Lower lobe of right lung (tissue), 2 donors: ENCODE measurements around the gene ITGA11. TPM values are rescaled to one million over a fixed set of nuclear protein-coding genes. Genes with fewer than 3 reads are reported as not detected.

Source experiments
- ATAC-seq, 2 donors: fragments of 200-7000 bp; cut with Tn5 transposase; one replicate each; pipeline ENCODE4 v1.9.1; 2020 to 2022; ENCODE audit warnings: mild to moderate bottlenecking in 2 of 2, moderate library complexity in 2 of 2
- DNase-seq: peaks from one replicate; pipeline ENCODE4 v3.0.0-alpha.2; 2020
- H3K27ac ChIP-seq: fragments of 200-600 bp; one replicate; pipeline ENCODE4 v1.8.0; 2022
- H3K27me3 ChIP-seq: fragments of 200-600 bp; one replicate; pipeline ENCODE4 v1.8.0; 2022; ENCODE audit warnings: low read depth
- H3K36me3 ChIP-seq: fragments of 200-600 bp; one replicate; pipeline ENCODE4 v1.8.0; 2022; ENCODE audit warnings: mild to moderate bottlenecking
- H3K4me1 ChIP-seq: fragments of 200-600 bp; one replicate; pipeline ENCODE4 v1.8.0; 2022
- H3K4me3 ChIP-seq: fragments of 200-600 bp; one replicate; pipeline ENCODE4 v1.8.0; 2022; ENCODE audit warnings: mild to moderate bottlenecking
- H3K9me3 ChIP-seq: fragments of 200-600 bp; one replicate; pipeline ENCODE4 v1.8.0; 2022
- CTCF ChIP-seq: fragments of 200-600 bp; IDR thresholded peaks from one replicate; pipeline ENCODE4 v1.8.0; 2022; ENCODE audit warnings: antibody characterized with exemption, mild to moderate bottlenecking
- intact Hi-C: fragments of 100-400 bp; cut with DNase I; formaldehyde crosslinking; loops from one replicate; pipeline ENCODE4 v1.11.0; 2022
- total RNA-seq: library from RNA; stranded (reverse); fragmentation: NEBNext Ultra II Directional; extraction: Animal tissue kit (Norgen Biotek cat#: 25700); gene quantifications from one replicate; pipeline ENCODE4 v1.2.1, GENCODE V29; 2021
- donor health status: DM: no; HTN: yes; CAD: no; lungs with severe emphysema.

The ITGA11 gene
- total RNA-seq, 1 donor from 2014 or later = 2.7 TPM

- Histone ChIP-seq H3K36me3 (no peaks in the 10 kb centered on the region), H3K9me3 (no peaks in the 10 kb centered on the region), H3K27ac (no peak overlapping the region), H3K4me3 (no peak overlapping the region), H3K27me3 (peaks cover 2% of the 10 kb centered on the region), H3K4me1 (peaks cover 4% of the 10 kb centered on the region)
- peak; percentile 54 to 81 for ATAC-seq
- intact Hi-C loops = loop anchor here (10.0 kb wide), 1 partner anchor 79 kb away; no protein-coding TSS in a partner anchor
- peak; percentile 78 for TF ChIP-seq CTCF
- DNase-seq = no peak
Observed at GRCh38 chr15:68383161-68384074, 48.5 kb downstream of the ITGA11 start.

GRCh38 chr15:68382286-68383007, 49.5 kb downstream of the ITGA11 start:
- ATAC-seq (no peak), DNase-seq (peak; percentile 14)
- H3K27ac ChIP-seq = no peak overlapping the region
- no peaks in the 10 kb centered on the region for H3K27me3 ChIP-seq
- intact Hi-C loops = loop anchor here (10.0 kb wide), 1 partner anchor 78 kb away; no protein-coding TSS in a partner anchor
- no peaks in the 10 kb centered on the region for H3K36me3 ChIP-seq
- TF ChIP-seq CTCF = no peak
- H3K9me3 ChIP-seq = no peaks in the 10 kb centered on the region
- peaks cover 4% of the 10 kb centered on the region for H3K4me1 ChIP-seq
- no peak overlapping the region for H3K4me3 ChIP-seq

GRCh38 chr15:68380456-68380855, 51.5 kb downstream of the ITGA11 start:
- Histone ChIP-seq H3K27ac (no peak overlapping the region), H3K36me3 (no peaks in the 10 kb centered on the region), H3K9me3 (no peaks in the 10 kb centered on the region), H3K27me3 (no peaks in the 10 kb centered on the region), H3K4me1 (peaks cover 4% of the 10 kb centered on the region), H3K4me3 (no peak overlapping the region)
- no peak for DNase-seq
- intact Hi-C loops = loop anchor here (10.0 kb wide), 1 partner anchor 76 kb away; no protein-coding TSS in a partner anchor
- TF ChIP-seq CTCF = no peak
- no peak for ATAC-seq

GRCh38 chr15:68379759-68380290, 52.1 kb downstream of the ITGA11 start:
- no peak for ATAC-seq
- intact Hi-C loops = loop anchor here (10.0 kb wide), 1 partner anchor 75 kb away; no protein-coding TSS in a partner anchor

More at GRCh38 chr15:68379759-68380290, 52.1 kb downstream of the ITGA11 start:
- H3K4me1 ChIP-seq = peaks cover 4% of the 10 kb centered on the region
- no peaks in the 10 kb centered on the region for H3K36me3 ChIP-seq
- TF ChIP-seq CTCF = no peak
- H3K4me3 ChIP-seq = no peak overlapping the region
- no peaks in the 10 kb centered on the region for H3K27me3 ChIP-seq
- H3K9me3 ChIP-seq = no peaks in the 10 kb centered on the region
- H3K27ac ChIP-seq = no peak overlapping the region
- DNase-seq = no peak
